CD14-positive monocyte (primary cell): ENCODE results near the gene CCDC136. TPM values are rescaled to one million over a fixed set of nuclear protein-coding genes. Genes with fewer than 3 reads are reported as not detected.
A peak's percentile ranks its signal among the peaks of the same experiment; 100 is the strongest.

Experiments
- DNase-seq, 3 donors: peaks; one replicate each; pipeline ENCODE4 v3.0.0-alpha.2; 2011 to 2022
- H2AFZ ChIP-seq: 2 replicates; pipeline ENCODE4 v1.6.0; 2012; ENCODE audit warnings: mild to moderate bottlenecking, low read depth, low read length, inconsistent platforms; ENCODE audit not compliant: insufficient read depth, poor library complexity, severe bottlenecking
- H3K27ac ChIP-seq, 2 donors: 1 replicate in 1 of 2; 2 replicates in 1 of 2; pipeline ENCODE4 v1.5.1; 2012 to 2013; ENCODE audit warnings: low read length in 2 of 2, control low read depth in 1 of 2, inconsistent platforms in 1 of 2, low read depth in 1 of 2, mild to moderate bottlenecking in 1 of 2
- H3K27me3 ChIP-seq, 2 donors: one replicate each; pipeline versions ENCODE4 v1.6.0 to v1.6.1; 2011 to 2013; ENCODE audit warnings: low read length in 2 of 2; ENCODE audit not compliant: control insufficient read depth in 2 of 2, insufficient read depth in 2 of 2
- H3K36me3 ChIP-seq, 2 donors: replicated peaks in 1 of 2; 1 replicate in 1 of 2; 2 replicates in 1 of 2; pipeline versions ENCODE4 v1.5.1 to v1.6.1; 2012 to 2013; ENCODE audit warnings: low read length in 2 of 2, control low read depth in 1 of 2, inconsistent platforms in 1 of 2, mild to moderate bottlenecking in 1 of 2; ENCODE audit not compliant: insufficient read depth in 2 of 2, control insufficient read depth in 1 of 2
- H3K4me1 ChIP-seq, 2 donors: 1 replicate in 1 of 2; 2 replicates in 1 of 2; pipeline versions ENCODE4 v1.5.1 to v1.6.1; 2012 to 2013; ENCODE audit warnings: low read length in 2 of 2, control low read depth in 1 of 2, inconsistent platforms in 1 of 2, mild to moderate bottlenecking in 1 of 2, moderate library complexity in 1 of 2; ENCODE audit not compliant: insufficient read depth in 2 of 2, control insufficient read depth in 1 of 2
- H3K4me2 ChIP-seq: replicated peaks from 2 replicates; pipeline ENCODE3; 2012; ENCODE audit warnings: low read length, moderate library complexity, mild to moderate bottlenecking; ENCODE audit not compliant: poor library complexity, severe bottlenecking; ENCODE audit errors: extremely low read depth
- H3K4me3 ChIP-seq, 3 experiments: fragments of 200-600 bp in 1 of 3; sonication (generic) in 1 of 3; replicated peaks in 1 of 3; 1 replicate in 2 of 3; 2 replicates in 1 of 3; pipeline ENCODE4 v1.5.1; 2011 to 2013; ENCODE audit warnings: low read length in 3 of 3, mild to moderate bottlenecking in 3 of 3, control low read depth in 2 of 3, low read depth in 2 of 3, inconsistent platforms in 1 of 3, moderate library complexity in 1 of 3
- H3K79me2 ChIP-seq: 2 replicates; pipeline ENCODE4 v1.6.0; 2012; ENCODE audit warnings: mild to moderate bottlenecking, control low read depth, inconsistent platforms, low read length, moderate library complexity; ENCODE audit not compliant: insufficient read depth
- H3K9ac ChIP-seq: 2 replicates; pipeline ENCODE4 v1.6.0; 2017; ENCODE audit warnings: low read length, mild to moderate bottlenecking; ENCODE audit not compliant: insufficient read depth, poor library complexity, severe bottlenecking
- H3K9me3 ChIP-seq, 2 donors: replicated peaks in 1 of 2; 1 replicate in 1 of 2; 2 replicates in 1 of 2; pipeline versions ENCODE4 v1.5.1 to v1.6.1; 2012 to 2013; ENCODE audit warnings: low read length in 2 of 2, control low read depth in 1 of 2; ENCODE audit not compliant: control insufficient read depth in 1 of 2, insufficient read depth in 1 of 2
- H4K20me1 ChIP-seq: 2 replicates; pipeline ENCODE4 v1.6.0; 2012; ENCODE audit warnings: mild to moderate bottlenecking, low read length, control low read depth, moderate library complexity; ENCODE audit not compliant: insufficient read depth
- H3K27ac Mint-ChIP-seq, 7 donors: one replicate each; pipeline ENCODE4 v1.8.0; 2020; ENCODE audit warnings: mild to moderate bottlenecking in 7 of 7, mixed read lengths in 7 of 7, moderate library complexity in 6 of 7, inconsistent platforms in 2 of 7
- H3K27me3 Mint-ChIP-seq, 3 donors: one replicate each; pipeline ENCODE4 v1.8.0; 2021 to 2022; ENCODE audit warnings: low read depth in 3 of 3, mild to moderate bottlenecking in 3 of 3, mixed read lengths in 3 of 3, moderate library complexity in 3 of 3, inconsistent platforms in 1 of 3
- H3K36me3 Mint-ChIP-seq, 2 donors: one replicate each; pipeline ENCODE4 v1.8.0; 2020; ENCODE audit warnings: mixed read lengths in 2 of 2, inconsistent platforms in 1 of 2, mild to moderate bottlenecking in 1 of 2
- H3K4me1 Mint-ChIP-seq: one replicate; pipeline ENCODE4 v1.8.0; 2020; ENCODE audit warnings: mild to moderate bottlenecking, mixed read lengths
- H3K4me3 Mint-ChIP-seq, 2 donors: one replicate each; pipeline ENCODE4 v1.8.0; 2020; ENCODE audit warnings: mild to moderate bottlenecking in 2 of 2, mixed read lengths in 2 of 2, moderate library complexity in 1 of 2
- H3K9me3 Mint-ChIP-seq, 7 donors: one replicate each; pipeline ENCODE4 v1.8.0; 2020 to 2022; ENCODE audit warnings: mixed read lengths in 7 of 7, mild to moderate bottlenecking in 6 of 7, moderate library complexity in 6 of 7, inconsistent platforms in 2 of 7
- WGBS: methylation state at CpG from one replicate; pipeline ENCODE4 v1.1.5; 2013; ENCODE audit warnings: missing lambda C conversion rate; ENCODE audit not compliant: insufficient coverage; 5-methylcytosine and 5-hydroxymethylcytosine counted together
- intact Hi-C, 2 donors: fragments of 100-400 bp; cut with micrococcal nuclease; formaldehyde crosslinking; loops; one replicate each; pipeline versions ENCODE4 v1.15.0 to v1.15.1; 2023
- polyA plus RNA-seq, 3 donors: library from polyadenylated mRNA; depleted of rRNA in 1 of 3; unstranded in 2 of 3; stranded (reverse) in 1 of 3; fragments of 300-500 nt in 2 of 3; fragments of >200 nt in 1 of 3; fragmentation: Illumina TruSeq in 2 of 3; gene quantifications; 1 replicate in 2 of 3; 2 replicates in 1 of 3; pipeline ENCODE4 v1.2.3, GENCODE V29; 2012 to 2021
- small RNA-seq: library from RNA; depleted of rRNA; stranded (forward); fragments of <200 nt; gene quantifications from one replicate; pipeline ENCODE3, GENCODE V24; 2012; ENCODE audit warnings: low read depth; ENCODE audit not compliant: insufficient read length
- TF ChIP-seq, protein P1 (sequence below): fragments of 200-600 bp; IDR thresholded peaks from one replicate; pipeline ENCODE4 v1.8.0; 2022; ENCODE audit warnings: antibody characterized with exemption, mild to moderate bottlenecking

CCDC136 gene
- polyA plus RNA-seq, 3 donors = 0.26 to 2.6 TPM; not detected in 1

GRCh38 chr7:128869944-128870285 lies 78.1 kb downstream of the CCDC136 start:
- Histone ChIP-seq H3K4me2 (peak overlapping the region; percentile 82), H2AFZ (no peak overlapping the region), H4K20me1 (peaks cover 61% of the 10 kb centered on the region), H3K9ac (peak overlapping the region; percentile 8), H3K27ac (no peak overlapping the region), H3K4me3 (peak overlapping the region in 1 of 3 experiments; percentile 68), H3K79me2 (peaks cover 9% of the 10 kb centered on the region), H3K4me1 (peaks cover 7 to 19% of the 10 kb centered on the region in 2 donors), H3K9me3 (no peaks in the 10 kb centered on the region), H3K27me3 (peaks cover 2 to 28% of the 10 kb centered on the region in 2 donors), H3K36me3 (peaks cover 14 to 19% of the 10 kb centered on the region in 2 donors)
- DNase-seq = no peak
- Mint-ChIP-seq H3K36me3 (peaks cover 37 to 38% of the 10 kb centered on the region in 2 donors), H3K9me3 (peaks cover 0 to 5% (median 2%) of the 10 kb centered on the region in 7 donors), H3K27me3 (peaks cover 19 to 41% (median 36%) of the 10 kb centered on the region in 3 donors), H3K4me1 (peaks cover 20% of the 10 kb centered on the region), H3K4me3 (peak overlapping the region; percentile 24 to 79), H3K27ac (no peak overlapping the region)
- 4% methylated on average over 30 of the region's 30 CpGs for WGBS
- intact Hi-C loops = loop anchor here in 1 of 2 donors (10.0 kb wide), 1 partner anchor 125 kb away; no protein-coding TSS in a partner anchor
- TF ChIP-seq, protein P1, sequence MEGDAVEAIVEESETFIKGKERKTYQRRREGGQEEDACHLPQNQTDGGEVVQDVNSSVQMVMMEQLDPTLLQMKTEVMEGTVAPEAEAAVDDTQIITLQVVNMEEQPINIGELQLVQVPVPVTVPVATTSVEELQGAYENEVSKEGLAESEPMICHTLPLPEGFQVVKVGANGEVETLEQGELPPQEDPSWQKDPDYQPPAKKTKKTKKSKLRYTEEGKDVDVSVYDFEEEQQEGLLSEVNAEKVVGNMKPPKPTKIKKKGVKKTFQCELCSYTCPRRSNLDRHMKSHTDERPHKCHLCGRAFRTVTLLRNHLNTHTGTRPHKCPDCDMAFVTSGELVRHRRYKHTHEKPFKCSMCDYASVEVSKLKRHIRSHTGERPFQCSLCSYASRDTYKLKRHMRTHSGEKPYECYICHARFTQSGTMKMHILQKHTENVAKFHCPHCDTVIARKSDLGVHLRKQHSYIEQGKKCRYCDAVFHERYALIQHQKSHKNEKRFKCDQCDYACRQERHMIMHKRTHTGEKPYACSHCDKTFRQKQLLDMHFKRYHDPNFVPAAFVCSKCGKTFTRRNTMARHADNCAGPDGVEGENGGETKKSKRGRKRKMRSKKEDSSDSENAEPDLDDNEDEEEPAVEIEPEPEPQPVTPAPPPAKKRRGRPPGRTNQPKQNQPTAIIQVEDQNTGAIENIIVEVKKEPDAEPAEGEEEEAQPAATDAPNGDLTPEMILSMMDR = no peak

DNA sequence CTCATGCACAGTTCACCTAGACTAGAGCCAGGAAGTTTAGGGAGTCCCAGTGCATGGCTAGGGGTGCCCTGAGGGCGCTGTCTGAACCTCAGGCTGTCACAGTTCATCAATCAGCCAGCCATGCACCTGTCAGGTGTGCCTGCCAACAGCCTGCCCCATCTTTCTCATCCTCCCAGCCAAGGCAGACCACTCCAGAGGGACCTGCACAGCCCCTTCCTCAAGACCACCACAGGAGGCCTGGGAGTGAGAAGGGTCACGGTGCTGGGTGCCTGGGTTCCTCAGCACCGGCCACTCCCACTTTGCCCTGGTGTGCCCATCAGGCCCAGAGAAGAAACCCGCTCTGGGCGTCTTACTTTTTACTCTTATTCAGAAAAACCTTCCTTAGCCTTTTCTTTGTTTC lies 79.3 kb downstream of the CCDC136 start:
- H3K9me3 Mint-ChIP-seq = peaks cover 0 to 5% (median 2%) of the 10 kb centered on the region in 7 donors
- no peak overlapping the region for H3K9ac ChIP-seq
- WGBS = 100% methylated on average over 4 of the region's 5 CpGs

More for the DNA sequence above, 79.3 kb downstream of the CCDC136 start:
- TF ChIP-seq, protein P1 = no peak
- H3K9me3 ChIP-seq = no peaks in the 10 kb centered on the region
- no peak overlapping the region for H2AFZ ChIP-seq
- peaks cover 2 to 28% of the 10 kb centered on the region in 2 donors for H3K27me3 ChIP-seq
- H4K20me1 ChIP-seq = peaks cover 49% of the 10 kb centered on the region
- intact Hi-C loops = no loop called here
- Mint-ChIP-seq H3K27me3 (peaks cover 19 to 41% (median 36%) of the 10 kb centered on the region in 3 donors), H3K36me3 (peaks cover 26 to 27% of the 10 kb centered on the region in 2 donors), H3K4me3 (no peak overlapping the region), H3K4me1 (peaks cover 16% of the 10 kb centered on the region), H3K27ac (no peak overlapping the region)
- no peak overlapping the region for H3K4me3 ChIP-seq
- H3K4me1 ChIP-seq = peaks cover 7 to 19% of the 10 kb centered on the region in 2 donors
- H3K27ac ChIP-seq = no peak overlapping the region
- H3K79me2 ChIP-seq = no peaks in the 10 kb centered on the region
- H3K4me2 ChIP-seq = no peak overlapping the region
- DNase-seq = no peak
- H3K36me3 ChIP-seq = peaks cover 3 to 8% of the 10 kb centered on the region in 2 donors

Small RNAs within 50 kb of the gene (small RNA-seq; reads per million reads assigned to genes)
- not detected for gene RN7SL81P

Other genes with a start within 250 kb of the CCDC136 start
- gene GARIN1A, start 119.7 kb upstream of the CCDC136 start, polyA plus RNA-seq = 1 to 10 TPM in 1 of 3 donors, under 1 TPM in 1, not detected in 1; 0.02 to 1.8 TPM
- 10 to 100 TPM; 13.8 to 44.0 (median 33.2) TPM for gene CALU, start 52.6 kb upstream of the CCDC136 start, polyA plus RNA-seq
- not detected for gene OPN1SW, start 16.2 kb upstream of the CCDC136 start, polyA plus RNA-seq
- gene FLNC, start 38.4 kb downstream of the CCDC136 start, polyA plus RNA-seq = under 1 TPM in 1 of 3 donors, not detected in 2; 0.01 TPM
- 100 to 1,000 TPM; 327 to 593 (median 511) TPM for gene ATP6V1F, start 70.9 kb downstream of the CCDC136 start, polyA plus RNA-seq
- under 1 TPM in 2 of 3 donors, not detected in 1; 0.11 to 0.16 TPM for gene KCP, start 118.7 kb downstream of the CCDC136 start, polyA plus RNA-seq
- 100 to 1,000 TPM; 130 to 170 (median 155) TPM for gene IRF5, start 146.0 kb downstream of the CCDC136 start, polyA plus RNA-seq